HG03460 (cell line): ENCODE results near the gene SUGP2.

Experiments
- ATAC-seq: cut with Tn5 transposase; IDR thresholded peaks from one replicate; pipeline ENCODE4 v1.9.1; 2021; ENCODE audit not compliant: unreplicated experiment

Gene SUGP2

GRCh38 chr19:19059837-19060611 lies 26.7 kb upstream of the SUGP2 start:
- no peak for ATAC-seq

DNA sequence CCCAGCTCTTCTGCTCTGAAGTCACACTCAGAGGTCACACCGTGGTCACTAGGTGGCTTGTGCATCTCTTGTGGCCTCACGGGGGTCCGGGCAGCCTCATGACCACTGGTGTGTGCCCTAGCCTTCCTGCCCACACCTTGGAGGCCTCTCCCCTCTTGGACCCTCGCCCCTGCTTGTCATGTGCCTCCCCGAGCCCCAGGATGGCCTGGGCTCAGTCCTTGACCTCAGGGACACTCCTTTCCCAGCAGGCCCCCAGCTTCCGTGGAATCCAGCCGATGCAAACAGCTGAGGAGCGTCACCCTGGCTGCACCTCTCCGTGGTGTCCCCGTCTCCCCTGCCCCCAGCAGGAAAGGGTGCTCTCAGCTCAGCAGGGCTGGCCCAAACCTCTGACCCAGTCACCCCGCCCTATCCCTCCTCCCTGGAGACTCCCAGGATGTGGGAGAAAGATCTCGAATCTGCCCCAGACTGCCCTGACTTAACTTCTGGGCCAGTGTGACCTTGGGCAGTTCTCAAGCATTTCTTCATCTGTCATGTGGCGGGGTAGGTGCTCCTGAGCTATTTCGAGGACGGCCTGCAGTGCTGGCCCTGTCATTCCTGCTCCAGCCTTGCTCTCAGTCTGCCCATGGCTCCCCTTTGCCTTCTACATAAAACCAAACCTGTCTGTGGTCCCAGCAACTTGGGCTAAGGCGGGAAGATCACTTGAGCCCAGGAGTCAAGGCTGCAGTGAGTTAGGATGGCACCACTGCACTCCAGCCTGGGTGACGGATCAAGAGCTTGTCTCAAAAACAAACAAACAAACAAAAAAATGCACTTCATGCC lies 25.9 kb upstream of the SUGP2 start:
- ATAC-seq: no peak

- no peak for ATAC-seq
These were observed 24.4 kb upstream of the SUGP2 start for GRCh38 chr19:19057720-19058119.

DNA sequence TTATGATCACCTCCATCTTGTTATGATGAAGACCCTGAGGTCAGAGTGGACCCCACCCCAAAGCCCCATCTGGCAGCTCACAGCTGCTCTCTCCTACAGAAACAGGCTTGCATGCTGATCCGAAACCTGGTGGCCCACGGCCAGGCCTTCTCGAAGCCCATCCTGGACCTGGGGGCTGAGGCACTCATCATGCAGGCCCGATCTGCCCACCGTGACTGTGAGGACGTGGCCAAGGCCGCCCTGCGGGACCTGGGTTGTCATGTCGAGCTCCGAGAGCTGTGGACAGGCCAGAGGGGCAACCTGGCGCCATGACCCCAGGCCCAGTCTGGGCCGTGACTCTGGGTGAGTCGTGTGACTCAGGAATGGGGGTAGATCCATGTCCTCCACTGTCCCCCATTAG lies 24.0 kb upstream of the SUGP2 start:
- no peak for ATAC-seq

GRCh38 chr19:19056636-19057275 lies 23.4 kb upstream of the SUGP2 start:
- no peak for ATAC-seq

DNA sequence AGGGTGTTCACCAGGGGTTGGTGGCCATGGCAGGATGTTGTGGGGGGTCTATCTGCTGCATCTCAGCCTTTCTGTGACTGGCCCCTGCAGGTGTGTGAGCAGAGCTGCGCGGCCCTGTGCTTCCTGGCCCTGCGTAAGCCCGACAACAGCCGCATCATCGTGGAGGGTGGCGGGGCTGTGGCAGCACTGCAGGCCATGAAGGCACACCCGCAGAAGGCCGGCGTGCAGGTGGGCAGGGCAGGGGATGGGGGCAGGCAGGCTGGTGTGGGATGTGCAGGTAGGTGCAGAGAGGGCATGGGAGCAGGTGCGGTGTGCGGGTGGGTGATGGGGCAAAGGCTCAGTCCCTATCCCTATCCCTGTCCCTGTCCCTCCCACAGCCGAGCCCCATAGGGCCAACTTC lies 22.4 kb upstream of the SUGP2 start:
- no peak for ATAC-seq

DNA sequence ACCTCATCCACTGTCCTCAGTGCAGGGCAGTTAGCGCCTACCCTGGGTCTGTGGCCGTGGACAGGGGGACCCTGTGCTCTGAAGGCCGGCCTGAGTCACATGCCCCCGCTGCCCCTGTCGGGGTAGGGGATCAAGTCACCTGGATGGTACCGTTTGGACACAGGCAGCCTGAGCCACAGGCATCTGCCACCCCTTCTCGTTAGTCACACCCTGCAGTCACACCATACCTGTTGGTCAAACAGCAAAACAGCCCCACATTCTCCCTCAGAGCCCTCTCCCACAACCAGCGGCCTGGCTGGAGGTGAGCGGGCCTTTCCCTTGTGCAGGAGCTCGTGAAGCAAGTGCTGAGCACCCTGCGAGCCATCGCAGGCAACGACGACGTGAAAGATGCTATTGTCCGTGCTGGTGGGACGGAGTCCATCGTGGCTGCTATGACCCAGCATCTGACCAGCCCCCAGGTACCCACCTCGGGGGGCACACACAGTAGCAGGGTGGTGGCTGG lies 21.7 kb upstream of the SUGP2 start:
- ATAC-seq: no peak

GRCh38 chr19:19054315-19054938 lies 21.1 kb upstream of the SUGP2 start:
- no peak for ATAC-seq

- no peak for ATAC-seq
These were observed 20.4 kb upstream of the SUGP2 start for GRCh38 chr19:19053508-19054314.

- no peak for ATAC-seq
These were observed 19.6 kb upstream of the SUGP2 start for GRCh38 chr19:19052921-19053320.

- no peak for ATAC-seq
These were observed 18.3 kb upstream of the SUGP2 start for GRCh38 chr19:19051478-19052213.

DNA sequence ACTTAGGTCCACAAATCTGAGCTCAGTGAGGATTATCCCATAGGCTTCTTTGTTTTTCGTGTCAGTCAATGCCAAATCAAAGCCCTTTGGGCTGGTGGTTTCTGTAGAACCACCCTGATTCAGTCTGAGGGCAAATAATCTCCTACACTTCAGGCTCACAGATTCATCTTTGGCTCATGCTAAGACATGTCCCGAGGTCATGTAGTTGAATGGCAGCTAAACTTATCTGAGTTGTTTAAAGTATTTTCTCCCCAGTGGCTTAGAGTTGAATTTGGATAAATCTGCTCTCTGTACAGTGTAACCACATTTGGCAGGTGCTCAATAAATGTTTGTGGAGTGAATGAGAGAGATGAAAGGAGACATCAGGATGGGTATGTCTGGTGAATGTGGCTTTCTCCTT lies 17.4 kb upstream of the SUGP2 start:
- ATAC-seq: no peak

- no peak for ATAC-seq
These were observed 16.8 kb upstream of the SUGP2 start for GRCh38 chr19:19050104-19050503.

- no peak for ATAC-seq
These were observed 16.1 kb upstream of the SUGP2 start for GRCh38 chr19:19049406-19049805.

- ATAC-seq: no peak
These were observed 10.6 kb upstream of the SUGP2 start for GRCh38 chr19:19043881-19044280.

DNA sequence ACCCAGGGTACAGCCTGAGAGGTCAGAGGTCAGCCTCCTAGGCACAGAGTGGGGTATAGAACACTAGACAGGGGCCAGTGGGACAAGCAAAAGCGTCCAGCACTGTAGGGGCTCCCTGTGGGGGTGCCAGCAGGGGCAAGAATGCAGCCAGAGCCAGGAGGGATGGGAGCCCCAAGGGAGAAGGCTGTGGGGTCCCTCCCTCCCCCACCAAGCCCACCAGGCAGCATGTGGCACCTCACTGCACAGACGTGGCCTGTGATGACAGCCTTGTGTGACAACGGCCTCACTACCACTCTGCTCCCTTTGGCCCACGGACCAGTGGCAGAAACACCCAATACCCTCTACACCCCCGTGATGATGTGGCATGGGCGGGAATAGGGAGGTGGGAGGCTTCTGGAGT lies 10.2 kb upstream of the SUGP2 start:
- ATAC-seq: no peak

GRCh38 chr19:19042732-19043280 lies 9.5 kb upstream of the SUGP2 start:
- ATAC-seq: no peak

- no peak for ATAC-seq
These were observed 7.1 kb upstream of the SUGP2 start for GRCh38 chr19:19040417-19040816.

DNA sequence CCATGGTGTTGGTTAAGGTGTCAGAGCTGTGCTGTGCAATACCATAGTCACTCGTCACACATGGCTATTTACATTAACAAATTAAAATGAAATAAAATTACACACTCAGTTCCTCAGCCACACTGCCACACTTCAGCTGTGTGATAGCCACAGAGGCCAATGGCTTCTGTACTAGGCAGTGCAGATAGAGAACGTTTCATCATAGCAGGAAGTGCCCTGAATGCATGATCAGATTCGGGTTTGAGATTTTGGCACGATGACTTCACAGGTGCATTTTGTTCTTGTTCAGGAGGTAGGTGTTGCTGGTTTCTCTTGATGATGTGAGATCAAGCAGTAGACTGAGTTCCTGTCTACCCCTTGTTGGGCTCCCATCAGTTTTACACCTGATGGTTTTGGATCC lies 6.6 kb upstream of the SUGP2 start:
- ATAC-seq: no peak
